SK-N-SH (cell line): ENCODE data around the gene AMFR. TPM values are rescaled to one million over a fixed set of nuclear protein-coding genes. Genes with fewer than 3 reads are reported as not detected.

Source experiments
- CTCF ChIA-PET: fragments of 300-600, 350-600 bp; formaldehyde crosslinking; extraction: SDS; loops from one replicate; lab custom pipeline; 2021; lab: Yijun Ruan, JAX
- POLR2A ChIA-PET: fragments of 350-600 bp; sonication (Branson Sonifier 250); formaldehyde crosslinking; extraction: SDS; loops from one replicate; lab custom pipeline; 2020; ENCODE audit warnings: antibody characterized with exemption, inconsistent platforms; lab: Yijun Ruan, JAX
- DNase-seq: peaks from one replicate; pipeline ENCODE4 v3.0.0; 2012
- H2AFZ ChIP-seq: fragments of 200-600 bp; sonication (generic); 2 replicates; pipeline ENCODE4 v1.8.1; 2016; ENCODE audit warnings: antibody characterized with exemption, mild to moderate bottlenecking, low read depth
- H3F3A ChIP-seq: fragments of 200-600 bp; sonication (generic); replicated peaks from 2 replicates; pipeline ENCODE3; 2016; ENCODE audit warnings: antibody characterized with exemption, mild to moderate bottlenecking; ENCODE audit not compliant: insufficient read depth
- H3K27ac ChIP-seq, 2 experiments: fragments of 200-500 bp in 1 of 2; fragments of 200-600 bp in 1 of 2; sonication (Bioruptor generic) in 1 of 2; sonication (generic), shearing (Covaris generic) in 1 of 2; 2 replicates each; pipeline versions ENCODE4 v1.5.1 to v1.6.1; 2014 to 2016; ENCODE audit warnings: low read depth in 2 of 2, inconsistent platforms in 1 of 2, low read length in 1 of 2, mild to moderate bottlenecking in 1 of 2, mixed read lengths in 1 of 2
- H3K27me3 ChIP-seq: fragments of 200-600 bp; sonication (generic), shearing (Covaris generic); 2 replicates; pipeline ENCODE4 v1.6.1; 2016; ENCODE audit warnings: mixed run types; ENCODE audit not compliant: insufficient read depth
- H3K36me3 ChIP-seq, 2 experiments: fragments of 200-500 bp in 1 of 2; fragments of 200-600 bp in 1 of 2; sonication (Bioruptor generic) in 1 of 2; sonication (generic) in 1 of 2; replicated peaks in 1 of 2; 2 replicates each; pipeline versions ENCODE3 to v1.5.1; 2014 to 2016; ENCODE audit warnings: low read length in 1 of 2, mild to moderate bottlenecking in 1 of 2; ENCODE audit not compliant: insufficient read depth in 2 of 2, control insufficient read depth in 1 of 2
- H3K4me1 ChIP-seq, 2 experiments: fragments of 200-500 bp in 1 of 2; fragments of 200-600 bp in 1 of 2; sonication (Bioruptor generic) in 1 of 2; sonication (generic), shearing (Covaris generic) in 1 of 2; 2 replicates each; pipeline versions ENCODE4 v1.5.1 to v1.6.1; 2014 to 2016; ENCODE audit warnings: low read depth in 1 of 2, low read length in 1 of 2, mixed run types in 1 of 2; ENCODE audit not compliant: insufficient read depth in 2 of 2, control insufficient read depth in 1 of 2
- H3K4me2 ChIP-seq: fragments of 200-600 bp; sonication (generic), shearing (Covaris generic); 2 replicates; pipeline ENCODE4 v1.6.1; 2017; ENCODE audit warnings: mixed run types
- H3K4me3 ChIP-seq, 2 experiments: fragments of 200-500 bp in 1 of 2; fragments of 200-600 bp in 1 of 2; sonication (Bioruptor generic) in 1 of 2; sonication (generic), shearing (Covaris generic) in 1 of 2; 2 replicates each; pipeline versions ENCODE4 v1.5.1 to v1.8.1; 2014 to 2016; ENCODE audit warnings: low read depth in 2 of 2, inconsistent platforms in 1 of 2, low read length in 1 of 2, mild to moderate bottlenecking in 1 of 2, mixed read lengths in 1 of 2, moderate library complexity in 1 of 2
- H3K79me2 ChIP-seq: fragments of 200-600 bp; sonication (generic); 2 replicates; pipeline ENCODE4 v1.8.1; 2017; ENCODE audit warnings: mild to moderate bottlenecking; ENCODE audit not compliant: insufficient read depth
- H3K9ac ChIP-seq: fragments of 200-600 bp; sonication (generic); 2 replicates; pipeline ENCODE4 v1.6.1; 2017; ENCODE audit warnings: mixed run types
- H3K9me2 ChIP-seq: fragments of 200-600 bp; sonication (generic); 2 replicates; pipeline ENCODE4 v1.6.1; 2017; ENCODE audit warnings: mixed run types
- H3K9me3 ChIP-seq: fragments of 200-600 bp; sonication (generic); 2 replicates; pipeline ENCODE4 v1.6.1; 2017; ENCODE audit warnings: mixed run types, mild to moderate bottlenecking, moderate library complexity
- H4K20me1 ChIP-seq: fragments of 200-600 bp; sonication (generic); 2 replicates; pipeline ENCODE4 v1.6.1; 2017; ENCODE audit warnings: mild to moderate bottlenecking, mixed run types; ENCODE audit not compliant: insufficient read depth
- CHD2 ChIP-seq: fragments of 150-350 bp; IDR thresholded peaks from 2 replicates; pipeline ENCODE4 v1.6.1; 2018; ENCODE audit warnings: low read length; ENCODE audit not compliant: partially characterized antibody
- ELF1 ChIP-seq: IDR thresholded peaks from 2 replicates; pipeline ENCODE4 v1.4.0; 2012
- EZH2phosphoT487 ChIP-seq: fragments of 200-600 bp; sonication (generic); IDR thresholded peaks from 2 replicates; pipeline ENCODE4 v1.6.1; 2017; ENCODE audit warnings: low read depth, mixed run types, mild to moderate bottlenecking, antibody characterized with exemption, moderate library complexity, borderline replicate concordance
- FOSL2 ChIP-seq: IDR thresholded peaks from 2 replicates; pipeline ENCODE4 v1.4.0; 2012; ENCODE audit warnings: low read depth, mild to moderate bottlenecking, moderate library complexity, borderline replicate concordance
- GABPA ChIP-seq: IDR thresholded peaks from 2 replicates; pipeline ENCODE4 v1.4.0; 2012; ENCODE audit warnings: low read depth, mild to moderate bottlenecking
- JUND ChIP-seq: IDR thresholded peaks from 2 replicates; pipeline ENCODE4 v1.4.0; 2012
- MEF2A ChIP-seq: IDR thresholded peaks from 2 replicates; pipeline ENCODE4 v1.4.0; 2012; ENCODE audit warnings: low read depth, borderline replicate concordance
- MXI1 ChIP-seq: IDR thresholded peaks from 2 replicates; pipeline ENCODE4 v1.6.1; 2012; ENCODE audit warnings: mild to moderate bottlenecking, low read depth, low read length, improper control_type of control experiment
- NRF1 ChIP-seq: IDR thresholded peaks from 2 replicates; pipeline ENCODE4 v1.6.1; 2012; ENCODE audit warnings: low read depth, mild to moderate bottlenecking, low read length
- RCOR1 ChIP-seq: fragments of 150-350 bp; IDR thresholded peaks from 2 replicates; pipeline ENCODE4 v1.6.1; 2017; ENCODE audit warnings: antibody characterized with exemption, low read length
- RFX5 ChIP-seq: IDR thresholded peaks from 2 replicates; pipeline ENCODE4 v1.6.1; 2012; ENCODE audit warnings: mild to moderate bottlenecking, improper control_type of control experiment, low read length
- SIN3A ChIP-seq: IDR thresholded peaks from 2 replicates; pipeline ENCODE4 v1.6.1; 2012; ENCODE audit warnings: low read depth, mild to moderate bottlenecking, low read length, moderate library complexity, borderline replicate concordance
- TAF1 ChIP-seq: IDR thresholded peaks from 2 replicates; pipeline ENCODE4 v1.6.1; 2012; ENCODE audit warnings: low read depth, mild to moderate bottlenecking, low read length, moderate library complexity, borderline replicate concordance
- TEAD4 ChIP-seq: IDR thresholded peaks from 2 replicates; pipeline ENCODE4 v1.4.0; 2012; ENCODE audit warnings: mild to moderate bottlenecking, borderline replicate concordance; ENCODE audit not compliant: insufficient read depth
- WGBS: methylation state at CpG from one replicate; pipeline ENCODE4 v1.1.6; 2017; ENCODE audit warnings: low lambda C conversion rate; 5-methylcytosine and 5-hydroxymethylcytosine counted together
- polyA plus RNA-seq, 3 experiments: library from polyadenylated mRNA; depleted of rRNA; stranded (reverse); fragments of >200 nt; gene quantifications; 2 replicates each; pipeline ENCODE4 v1.2.3, GENCODE V29; 2012
- TF ChIP-seq, protein P1 (sequence below): fragments of 200-600 bp; sonication (generic); IDR thresholded peaks from 2 replicates; pipeline ENCODE4 v1.6.1; 2017; ENCODE audit warnings: antibody characterized with exemption, mild to moderate bottlenecking, moderate library complexity

Gene AMFR
- polyA plus RNA-seq, 1 of the 3 experiments (the other 2 are of a cell fraction) = 65.3 TPM

DNA sequence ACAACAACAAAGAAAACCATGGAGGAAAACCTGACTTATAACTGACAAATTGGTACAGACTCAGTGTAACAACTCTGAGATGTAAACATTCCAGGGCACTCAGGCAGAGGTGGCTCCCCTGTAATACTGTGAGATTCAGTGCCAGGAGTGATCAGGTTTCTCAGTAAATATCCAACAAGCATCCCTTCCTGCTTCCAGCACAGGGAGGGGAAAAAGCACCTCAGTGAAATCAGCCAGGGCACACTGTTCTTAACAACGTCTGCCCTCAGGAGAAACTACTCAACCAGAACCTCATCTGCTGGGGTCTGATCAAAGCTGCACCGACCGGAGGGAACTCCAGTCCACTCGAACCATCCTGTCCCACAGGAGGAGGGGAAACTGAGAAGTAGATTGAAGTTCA, 52.3 kb downstream of the AMFR start:
- Histone ChIP-seq H3K4me2 (no peak overlapping the region), H3K9ac (no peak overlapping the region), H3K27me3 (no peaks in the 10 kb centered on the region), H4K20me1 (no peaks in the 10 kb centered on the region), H3K79me2 (peaks cover 42% of the 10 kb centered on the region), H3F3A (no peaks in the 10 kb centered on the region), H3K4me1 (peaks cover 9 to 10% of the 10 kb centered on the region in 2 experiments), H3K9me3 (no peaks in the 10 kb centered on the region), H3K36me3 (peaks cover 23 to 43% of the 10 kb centered on the region in 2 experiments), H3K9me2 (no peaks in the 10 kb centered on the region), H2AFZ (no peak overlapping the region), H3K4me3 (no peak overlapping the region), H3K27ac (no peak overlapping the region)
- POLR2A ChIA-PET = interaction anchor here (0.6 kb wide), 1 partner anchor 248 kb away, joined by 3 read pairs; no protein-coding TSS in a partner anchor
- DNase-seq = no peak
- TF ChIP-seq RFX5 = no peak
- no peak for TF ChIP-seq JUND
- TF ChIP-seq RCOR1 = no peak
- TF ChIP-seq SIN3A = no peak
- no peak for TF ChIP-seq EZH2phosphoT487
- no peak for TF ChIP-seq ELF1
- no peak for TF ChIP-seq GABPA
- TF ChIP-seq CHD2 = no peak
- TF ChIP-seq MEF2A = no peak
- no peak for TF ChIP-seq TEAD4
- TF ChIP-seq MXI1 = no peak
- TF ChIP-seq NRF1 = no peak
- 80% methylated on average over 1 of the region's 4 CpGs for WGBS
- CTCF ChIA-PET = interaction anchor here (1.0 kb wide), 1 partner anchor 17 kb away, joined by 3 read pairs; no protein-coding TSS in a partner anchor

DNA sequence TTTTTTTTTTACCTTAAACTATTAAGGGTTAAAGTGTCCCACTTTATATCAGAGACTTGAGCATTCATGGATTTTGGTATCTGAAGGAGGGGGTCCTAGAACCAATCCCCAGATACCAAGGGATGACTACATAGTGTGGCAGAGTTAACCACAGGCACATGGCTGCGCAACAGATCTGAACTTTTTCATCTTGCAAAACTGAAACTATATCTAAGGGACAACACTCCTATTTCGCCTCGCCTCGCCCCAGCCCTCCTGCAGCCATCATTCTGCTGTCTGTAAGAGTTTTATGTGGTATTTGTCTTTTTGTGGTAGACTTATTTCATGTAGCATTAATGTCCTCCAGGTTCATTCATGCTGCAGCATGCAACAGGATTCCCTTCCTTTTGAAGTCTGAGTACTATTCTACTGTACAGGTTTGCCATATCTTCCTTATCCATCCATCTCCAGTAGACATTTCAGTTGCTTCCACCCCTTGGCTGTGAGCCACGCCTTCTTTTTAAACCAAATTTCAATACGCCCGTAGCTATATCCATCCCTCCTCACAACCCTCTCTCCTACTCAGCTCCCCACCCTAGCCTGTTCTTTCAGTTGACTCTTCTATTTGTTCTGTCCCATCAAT, 53.2 kb downstream of the AMFR start:
- peaks cover 9 to 18% of the 10 kb centered on the region in 2 experiments for H3K4me1 ChIP-seq
- TF ChIP-seq MEF2A = no peak
- TF ChIP-seq, protein P1, sequence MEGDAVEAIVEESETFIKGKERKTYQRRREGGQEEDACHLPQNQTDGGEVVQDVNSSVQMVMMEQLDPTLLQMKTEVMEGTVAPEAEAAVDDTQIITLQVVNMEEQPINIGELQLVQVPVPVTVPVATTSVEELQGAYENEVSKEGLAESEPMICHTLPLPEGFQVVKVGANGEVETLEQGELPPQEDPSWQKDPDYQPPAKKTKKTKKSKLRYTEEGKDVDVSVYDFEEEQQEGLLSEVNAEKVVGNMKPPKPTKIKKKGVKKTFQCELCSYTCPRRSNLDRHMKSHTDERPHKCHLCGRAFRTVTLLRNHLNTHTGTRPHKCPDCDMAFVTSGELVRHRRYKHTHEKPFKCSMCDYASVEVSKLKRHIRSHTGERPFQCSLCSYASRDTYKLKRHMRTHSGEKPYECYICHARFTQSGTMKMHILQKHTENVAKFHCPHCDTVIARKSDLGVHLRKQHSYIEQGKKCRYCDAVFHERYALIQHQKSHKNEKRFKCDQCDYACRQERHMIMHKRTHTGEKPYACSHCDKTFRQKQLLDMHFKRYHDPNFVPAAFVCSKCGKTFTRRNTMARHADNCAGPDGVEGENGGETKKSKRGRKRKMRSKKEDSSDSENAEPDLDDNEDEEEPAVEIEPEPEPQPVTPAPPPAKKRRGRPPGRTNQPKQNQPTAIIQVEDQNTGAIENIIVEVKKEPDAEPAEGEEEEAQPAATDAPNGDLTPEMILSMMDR = no peak
- TF ChIP-seq FOSL2 = no peak
- no peak for TF ChIP-seq CHD2
- TF ChIP-seq TAF1 = no peak
- no peak overlapping the region for H3K4me2 ChIP-seq
- ChIA-PET POLR2A (no interaction called here), CTCF (interaction anchor here (1.0 kb wide), 1 partner anchor 16 kb away, joined by 3 read pairs; no protein-coding TSS in a partner anchor)
- H3K9ac ChIP-seq = no peak overlapping the region
- WGBS = 97% methylated on average over 7 of the region's 7 CpGs
- H3F3A ChIP-seq = no peaks in the 10 kb centered on the region
- H2AFZ ChIP-seq = no peak overlapping the region
- no peaks in the 10 kb centered on the region for H4K20me1 ChIP-seq
- peaks cover 23 to 42% of the 10 kb centered on the region in 2 experiments for H3K36me3 ChIP-seq
- no peaks in the 10 kb centered on the region for H3K27me3 ChIP-seq
- no peaks in the 10 kb centered on the region for H3K9me2 ChIP-seq
- no peaks in the 10 kb centered on the region for H3K9me3 ChIP-seq
- H3K79me2 ChIP-seq = peaks cover 38% of the 10 kb centered on the region
- no peak overlapping the region for H3K4me3 ChIP-seq
- H3K27ac ChIP-seq = no peak overlapping the region
- no peak for DNase-seq
